ENCODE data around the gene MARCO. TPM values are rescaled to one million over a fixed set of nuclear protein-coding genes. Genes with fewer than 3 reads are reported as not detected.

Gene MARCO
- total and polyA plus RNA-seq, 2 donors (not counting 1 experiment from before 2014, with no cell fraction given), result 0.04 TPM; not detected in 1

DNA sequence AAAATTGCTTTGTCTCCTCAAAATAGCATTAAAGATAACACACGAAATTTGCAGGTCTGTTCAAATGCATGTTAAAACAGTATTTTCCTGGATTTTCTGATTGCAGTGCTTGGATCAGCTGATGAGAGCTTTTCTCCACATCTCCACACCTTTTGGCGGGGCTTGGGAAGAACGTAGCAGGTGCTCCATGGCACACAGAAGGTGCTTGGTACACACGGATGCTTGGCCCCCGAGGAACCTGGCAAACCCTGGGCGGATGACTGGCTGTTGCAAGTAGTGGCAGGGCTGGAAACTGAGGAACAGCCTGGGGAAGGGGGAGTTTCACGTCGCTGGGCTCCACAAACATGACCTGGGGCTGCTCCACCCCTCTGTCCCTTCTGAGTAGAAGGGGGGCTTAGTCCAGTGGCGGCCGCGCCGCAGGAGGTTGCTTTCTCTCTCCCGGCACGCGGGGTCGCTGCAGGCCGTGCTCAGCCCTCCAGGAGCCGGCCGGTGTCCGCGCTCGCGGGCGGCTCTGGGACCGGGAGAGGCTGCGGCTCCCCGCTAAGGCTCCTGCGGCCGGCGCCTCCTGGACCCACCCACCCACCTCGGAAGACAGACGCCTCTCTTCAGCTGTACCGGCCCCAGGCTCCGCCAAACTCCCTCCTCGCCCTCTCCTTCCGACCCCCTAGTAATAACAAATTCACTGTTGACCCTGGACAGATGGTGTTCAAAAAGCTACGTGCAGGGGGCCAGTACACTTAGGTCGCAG is 69.3 kb downstream of the MARCO start:
- Histone ChIP-seq H3K27me3 (replicated peaks in 1 of 4; ENCODE audit: control extremely low read depth in 1 of 4, control insufficient read depth in 3 of 4, insufficient read depth in 4 of 4, low read length in 3 of 4) (peaks cover 0 to 24% (median 0%) of the 10 kb centered on the region in 4 experiments), H3K4me1 (ENCODE audit: control insufficient read depth in 2 of 2, insufficient read depth in 2 of 2, low read length in 2 of 2) (no peaks in the 10 kb centered on the region), H2AFZ (ENCODE audit: insufficient read depth, low read depth, low read length, poor library complexity, severe bottlenecking) (peak overlapping the region; percentile 22), H3K9me3 (ENCODE audit: control extremely low read depth in 1 of 3, control insufficient read depth in 2 of 3, insufficient read depth in 1 of 3, low read length in 2 of 3) (peaks cover 0 to 3% (median 0%) of the 10 kb centered on the region in 3 donors), H3K4me2 (replicated peaks; ENCODE audit: low read depth, low read length, poor library complexity, severe bottlenecking) (no peak overlapping the region), H3K79me2 (ENCODE audit: control insufficient read depth, insufficient read depth, low read length) (no peaks in the 10 kb centered on the region), H4K20me1 (ENCODE audit: control insufficient read depth, insufficient read depth, low read length, poor library complexity, severe bottlenecking) (no peaks in the 10 kb centered on the region), H3K4me3 (ENCODE audit: control extremely low read depth in 1 of 5, extremely low read depth in 1 of 5, insufficient read depth in 1 of 5, low read depth in 2 of 5, low read length in 4 of 5) (no peak overlapping the region), H3K9ac (ENCODE audit: low read length) (no peak overlapping the region), H3K27ac (ENCODE audit: low read length in 2 of 2) (no peak overlapping the region), H3K36me3 (replicated peaks in 1 of 2; ENCODE audit: control extremely low read depth in 1 of 2, control insufficient read depth in 1 of 2, extremely low read depth in 1 of 2, insufficient read depth in 2 of 2, low read length in 1 of 2) (no peaks in the 10 kb centered on the region)
- intact Hi-C loops (cut with micrococcal nuclease), result no loop called here
- Mint-ChIP-seq H3K4me3 (no peak overlapping the region), H3K27me3 (peaks cover 51% of the 10 kb centered on the region), H3K4me1 (no peaks in the 10 kb centered on the region), H3K9me3 (ENCODE audit: insufficient read depth) (no peaks in the 10 kb centered on the region), H3K27ac (no peak overlapping the region)
- TF ChIP-seq, protein P1, sequence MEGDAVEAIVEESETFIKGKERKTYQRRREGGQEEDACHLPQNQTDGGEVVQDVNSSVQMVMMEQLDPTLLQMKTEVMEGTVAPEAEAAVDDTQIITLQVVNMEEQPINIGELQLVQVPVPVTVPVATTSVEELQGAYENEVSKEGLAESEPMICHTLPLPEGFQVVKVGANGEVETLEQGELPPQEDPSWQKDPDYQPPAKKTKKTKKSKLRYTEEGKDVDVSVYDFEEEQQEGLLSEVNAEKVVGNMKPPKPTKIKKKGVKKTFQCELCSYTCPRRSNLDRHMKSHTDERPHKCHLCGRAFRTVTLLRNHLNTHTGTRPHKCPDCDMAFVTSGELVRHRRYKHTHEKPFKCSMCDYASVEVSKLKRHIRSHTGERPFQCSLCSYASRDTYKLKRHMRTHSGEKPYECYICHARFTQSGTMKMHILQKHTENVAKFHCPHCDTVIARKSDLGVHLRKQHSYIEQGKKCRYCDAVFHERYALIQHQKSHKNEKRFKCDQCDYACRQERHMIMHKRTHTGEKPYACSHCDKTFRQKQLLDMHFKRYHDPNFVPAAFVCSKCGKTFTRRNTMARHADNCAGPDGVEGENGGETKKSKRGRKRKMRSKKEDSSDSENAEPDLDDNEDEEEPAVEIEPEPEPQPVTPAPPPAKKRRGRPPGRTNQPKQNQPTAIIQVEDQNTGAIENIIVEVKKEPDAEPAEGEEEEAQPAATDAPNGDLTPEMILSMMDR (IDR thresholded peaks at IDR 0.05), result no peak
- no peak for TF ChIP-seq EZH2 (IDR thresholded peaks at IDR 0.05; ENCODE audit: borderline replicate concordance, insufficient read depth, low read depth, low read length, poor library complexity, severe bottlenecking)
- DNase-seq, result no peak
- ChIA-PET POLR2A (no interaction called here), CTCF (no interaction called here)
- WGBS (ENCODE audit: insufficient coverage), result 13% methylated on average over 28 of the region's 38 CpGs
- ATAC-seq (ENCODE audit: low read depth), result no peak

DNA sequence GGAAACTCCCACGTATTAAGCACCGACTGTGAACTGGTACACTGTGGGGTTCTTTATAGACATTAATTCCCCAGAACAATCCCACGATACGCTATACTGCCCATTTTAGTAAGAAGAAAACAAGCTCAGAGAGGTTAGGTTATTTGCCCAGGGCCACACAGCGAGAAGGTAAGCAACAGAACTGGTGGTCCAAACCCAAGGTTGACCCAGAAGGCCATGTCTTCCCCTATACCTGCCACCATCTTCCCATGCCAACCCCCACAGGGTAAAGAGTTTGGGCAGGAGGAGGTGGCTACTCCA is 69.9 kb downstream of the MARCO start:
- no peak for DNase-seq
- no peaks in the 10 kb centered on the region for H3K79me2 ChIP-seq (ENCODE audit: control insufficient read depth, insufficient read depth, low read length)
- no peak overlapping the region for H3K4me3 ChIP-seq (ENCODE audit: control extremely low read depth in 1 of 5, extremely low read depth in 1 of 5, insufficient read depth in 1 of 5, low read depth in 2 of 5, low read length in 4 of 5)
- no peak overlapping the region for H3K27ac Mint-ChIP-seq
- no peak overlapping the region for H3K27ac ChIP-seq (ENCODE audit: low read length in 2 of 2)
- no peak for ATAC-seq (ENCODE audit: low read depth)
- H3K9ac ChIP-seq (ENCODE audit: low read length), result no peak overlapping the region
- no peak overlapping the region for H3K4me2 ChIP-seq (replicated peaks; ENCODE audit: low read depth, low read length, poor library complexity, severe bottlenecking)
- WGBS (ENCODE audit: insufficient coverage), result no CpG with 5 or more reads among the region's 5 CpGs
- no peaks in the 10 kb centered on the region for H3K36me3 ChIP-seq (replicated peaks in 1 of 2; ENCODE audit: control extremely low read depth in 1 of 2, control insufficient read depth in 1 of 2, extremely low read depth in 1 of 2, insufficient read depth in 2 of 2, low read length in 1 of 2)
- intact Hi-C loops (cut with micrococcal nuclease), result no loop called here
- ChIA-PET CTCF (no interaction called here), POLR2A (no interaction called here)
- peaks cover 0 to 3% (median 0%) of the 10 kb centered on the region in 3 donors for H3K9me3 ChIP-seq (ENCODE audit: control extremely low read depth in 1 of 3, control insufficient read depth in 2 of 3, insufficient read depth in 1 of 3, low read length in 2 of 3)
- H2AFZ ChIP-seq (ENCODE audit: insufficient read depth, low read depth, low read length, poor library complexity, severe bottlenecking), result peak overlapping the region; percentile 22
- H4K20me1 ChIP-seq (ENCODE audit: control insufficient read depth, insufficient read depth, low read length, poor library complexity, severe bottlenecking), result no peaks in the 10 kb centered on the region
- no peaks in the 10 kb centered on the region for H3K4me1 ChIP-seq (ENCODE audit: control insufficient read depth in 2 of 2, insufficient read depth in 2 of 2, low read length in 2 of 2)
- no peak overlapping the region for H3K4me3 Mint-ChIP-seq
- no peaks in the 10 kb centered on the region for H3K4me1 Mint-ChIP-seq
- H3K27me3 Mint-ChIP-seq, result peaks cover 49% of the 10 kb centered on the region
- H3K9me3 Mint-ChIP-seq (ENCODE audit: insufficient read depth), result no peaks in the 10 kb centered on the region
- no peak for TF ChIP-seq EZH2 (IDR thresholded peaks at IDR 0.05; ENCODE audit: borderline replicate concordance, insufficient read depth, low read depth, low read length, poor library complexity, severe bottlenecking)
- H3K27me3 ChIP-seq (replicated peaks in 1 of 4; ENCODE audit: control extremely low read depth in 1 of 4, control insufficient read depth in 3 of 4, insufficient read depth in 4 of 4, low read length in 3 of 4), result peaks cover 0 to 24% (median 0%) of the 10 kb centered on the region in 4 experiments

Data from B cell (primary cell).